Prostate gland (tissue), 2 donors: ENCODE results near the gene FAM98A. TPM values are rescaled to one million over a fixed set of nuclear protein-coding genes. Genes with fewer than 3 reads are reported as not detected.

ENCODE experiments used
- DNase-seq: peaks from one replicate; pipeline ENCODE4 v3.0.0-alpha.2; 2019; ENCODE audit warnings: low spot score
- H3K27ac ChIP-seq, 2 donors: fragments of 200-600 bp; sonication (generic); 2 replicates each; pipeline ENCODE4 v1.5.1; 2017 to 2019
- H3K27me3 ChIP-seq: fragments of 200-600 bp; sonication (generic); replicated peaks from 2 replicates; pipeline ENCODE4 v1.5.1; 2019; ENCODE audit not compliant: insufficient read depth
- H3K36me3 ChIP-seq, 2 donors: fragments of 200-600 bp; sonication (generic); 1 replicate in 1 of 2; 2 replicates in 1 of 2; pipeline versions ENCODE4 v1.5.1 to v1.8.1; 2017 to 2019
- H3K4me1 ChIP-seq: fragments of 200-600 bp; sonication (generic); replicated peaks from 2 replicates; pipeline ENCODE4 v1.5.1; 2019
- H3K4me3 ChIP-seq, 2 donors: fragments of 200-600 bp; sonication (generic); 2 replicates each; pipeline ENCODE4 v1.5.1; 2017 to 2019
- H3K9me3 ChIP-seq: fragments of 200-600 bp; sonication (generic); 2 replicates; pipeline ENCODE4 v1.5.1; 2017
- CTCF ChIP-seq, 4 experiments: fragments of 200-600 bp in 2 of 4; fragments of 450-650 bp in 2 of 4; sonication (generic) in 2 of 4; IDR thresholded peaks; 1 replicate in 3 of 4; 2 replicates in 1 of 4; pipeline ENCODE4 v1.5.1; 2016 to 2019; ENCODE audit warnings: antibody characterized with exemption in 4 of 4, mild to moderate bottlenecking in 2 of 4, moderate library complexity in 2 of 4
- POLR2A ChIP-seq: fragments of 450-650 bp; IDR thresholded peaks from one replicate; pipeline ENCODE4 v1.6.1; 2016; ENCODE audit warnings: antibody characterized with exemption, mild to moderate bottlenecking
- POLR2AphosphoS5 ChIP-seq: sonication (generic); formaldehyde crosslinking; IDR thresholded peaks from one replicate; pipeline ENCODE4 v1.6.1; 2017; ENCODE audit warnings: antibody characterized with exemption
- WGBS: methylation state at CpG from one replicate; pipeline ENCODE4 v1.1.5; 2018; 5-methylcytosine and 5-hydroxymethylcytosine counted together
- intact Hi-C: fragments of 100-400 bp; cut with DNase I; formaldehyde crosslinking; loops from one replicate; pipeline ENCODE4 v1.14.2; 2022
- total RNA-seq, 2 donors: library from RNA; depleted of rRNA; stranded (reverse); fragments of >200 nt; gene quantifications; one replicate each; pipeline ENCODE4 v1.1.0, GENCODE V29; 2016

FAM98A gene
- total RNA-seq, 2 donors from 2014 or later = 26.6 to 104 TPM

DNA sequence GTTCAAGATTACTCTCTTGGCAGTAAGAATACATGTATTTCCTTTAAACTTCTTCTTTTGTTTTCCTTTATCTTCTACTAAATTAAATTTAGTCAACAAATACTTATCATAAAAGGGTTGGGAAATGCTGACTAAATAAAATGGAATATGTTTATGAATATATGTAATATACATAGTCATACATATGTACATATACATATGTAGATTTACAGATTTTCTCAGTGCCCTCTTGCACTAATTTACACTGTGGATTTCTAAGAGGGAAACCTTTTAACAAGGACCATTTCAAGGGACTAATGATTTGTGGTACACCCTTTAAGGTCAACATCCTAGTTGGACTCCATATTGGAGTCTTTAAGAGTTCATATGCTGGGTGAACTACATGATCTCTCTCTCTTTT is 37.2 kb downstream of the FAM98A start:
- intact Hi-C loops = no loop called here
- DNase-seq = no peak
- H3K27me3 ChIP-seq = no peaks in the 10 kb centered on the region
- no peak overlapping the region for H3K27ac ChIP-seq
- no peaks in the 10 kb centered on the region for H3K36me3 ChIP-seq
- no peaks in the 10 kb centered on the region for H3K9me3 ChIP-seq
- no peak overlapping the region for H3K4me3 ChIP-seq
- no peaks in the 10 kb centered on the region for H3K4me1 ChIP-seq
- TF ChIP-seq POLR2A (no peak), POLR2AphosphoS5 (no peak)

GRCh38 chr2:33560017-33560416 is 39.1 kb downstream of the FAM98A start:
- Histone ChIP-seq H3K27me3 (no peaks in the 10 kb centered on the region), H3K27ac (no peak overlapping the region), H3K36me3 (no peaks in the 10 kb centered on the region), H3K4me1 (no peaks in the 10 kb centered on the region), H3K9me3 (no peaks in the 10 kb centered on the region), H3K4me3 (no peak overlapping the region)
- WGBS = 73% methylated on average over 2 of the region's 2 CpGs
- intact Hi-C loops = no loop called here
- no peak for TF ChIP-seq POLR2AphosphoS5
- DNase-seq = no peak

DNA sequence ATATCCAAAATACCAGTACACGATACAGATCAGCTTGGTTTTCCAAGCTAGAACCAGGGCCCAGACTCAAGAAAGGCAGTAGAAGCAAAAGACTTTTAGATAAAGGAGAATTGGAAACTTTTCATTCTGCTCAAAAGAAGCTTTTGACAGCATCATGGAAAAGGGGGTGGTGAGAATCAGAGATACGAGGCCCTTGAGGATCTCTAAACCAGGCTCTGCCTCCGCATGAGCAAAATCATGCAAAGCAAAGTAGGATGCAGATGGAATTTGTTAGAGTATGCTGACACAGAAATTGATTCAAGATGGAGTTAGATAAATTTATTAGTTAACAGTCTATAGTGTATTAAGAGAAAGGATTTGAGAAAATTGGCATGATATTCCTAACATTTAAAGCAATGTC is 39.8 kb downstream of the FAM98A start:
- H3K9me3 ChIP-seq = no peaks in the 10 kb centered on the region
- no peaks in the 10 kb centered on the region for H3K27me3 ChIP-seq
- 86% methylated on average over 3 of the region's 3 CpGs for WGBS
- H3K4me3 ChIP-seq = no peak overlapping the region
- TF ChIP-seq POLR2A (no peak), CTCF (IDR thresholded peaks at IDR 0.05) (no peak), POLR2AphosphoS5 (no peak)
- no peak for DNase-seq
- no peaks in the 10 kb centered on the region for H3K36me3 ChIP-seq
- no peak overlapping the region for H3K27ac ChIP-seq
- H3K4me1 ChIP-seq = no peaks in the 10 kb centered on the region
- intact Hi-C loops = no loop called here

DNA sequence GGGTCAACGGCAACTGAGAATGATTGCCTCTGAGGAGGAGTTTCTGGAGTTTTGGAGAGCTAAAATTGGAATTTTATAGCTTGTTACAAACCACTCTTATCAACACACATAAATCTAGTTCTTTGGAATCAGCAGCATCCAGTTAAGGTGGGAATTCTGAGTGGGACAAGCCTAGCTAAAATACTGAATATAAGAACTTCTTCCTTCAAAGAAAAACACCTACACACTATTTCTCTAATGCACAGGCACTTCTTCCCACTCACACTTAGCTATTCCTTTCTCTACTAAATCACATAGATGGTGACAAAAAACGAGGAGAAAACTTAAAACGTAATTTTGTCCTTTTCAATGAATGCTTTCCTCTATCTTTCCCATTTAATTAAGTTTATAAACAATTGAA is 43.4 kb downstream of the FAM98A start:
- Histone ChIP-seq H3K36me3 (no peaks in the 10 kb centered on the region), H3K9me3 (no peaks in the 10 kb centered on the region), H3K4me3 (no peak overlapping the region), H3K4me1 (no peaks in the 10 kb centered on the region), H3K27ac (no peak overlapping the region), H3K27me3 (no peaks in the 10 kb centered on the region)
- WGBS = 61% methylated on average over 3 of the region's 3 CpGs
- no peak for DNase-seq
- TF ChIP-seq POLR2A (no peak), CTCF (IDR thresholded peaks at IDR 0.05) (no peak), POLR2AphosphoS5 (no peak)
- intact Hi-C loops = no loop called here

GRCh38 chr2:33552758-33553461 is 46.2 kb downstream of the FAM98A start:
- TF ChIP-seq POLR2A (no peak), CTCF (IDR thresholded peaks at IDR 0.05) (no peak), POLR2AphosphoS5 (no peak)
- H3K4me1 ChIP-seq = no peaks in the 10 kb centered on the region
- WGBS = 61% methylated on average over 1 of the region's 1 CpG
- no peaks in the 10 kb centered on the region for H3K27me3 ChIP-seq
- H3K4me3 ChIP-seq = no peak overlapping the region
- no peaks in the 10 kb centered on the region for H3K36me3 ChIP-seq
- no peak overlapping the region for H3K27ac ChIP-seq
- DNase-seq = no peak
- intact Hi-C loops = no loop called here
- no peaks in the 10 kb centered on the region for H3K9me3 ChIP-seq

GRCh38 chr2:33550206-33550605 is 48.9 kb downstream of the FAM98A start:
- H3K27me3 ChIP-seq = no peaks in the 10 kb centered on the region
- DNase-seq = no peak
- H3K36me3 ChIP-seq = no peaks in the 10 kb centered on the region
- TF ChIP-seq CTCF (IDR thresholded peaks at IDR 0.05) = no peak
- TF ChIP-seq POLR2AphosphoS5 = no peak
- 87% methylated on average over 3 of the region's 3 CpGs for WGBS
- no peak overlapping the region for H3K27ac ChIP-seq
- H3K4me1 ChIP-seq = no peaks in the 10 kb centered on the region
- no peak overlapping the region for H3K4me3 ChIP-seq
- intact Hi-C loops = no loop called here
- no peaks in the 10 kb centered on the region for H3K9me3 ChIP-seq
